Fibroblast of the aortic adventitia (primary cell): ENCODE measurements around the gene TLX1. TPM values are rescaled to one million over a fixed set of nuclear protein-coding genes. Genes with fewer than 3 reads are reported as not detected.

Source experiments
- total RNA-seq: library from RNA; depleted of rRNA; stranded (reverse); fragments of >200 nt; gene quantifications from 2 replicates; pipeline ENCODE4 v1.2.3, GENCODE V29; 2012; ENCODE audit warnings: low replicate concordance

TLX1 gene
- total RNA-seq, 1 donor, result not detected

Other genes starting within 250 kb of the TLX1 start
- 34.8 and 62.8 TPM in 2 replicates for gene SLF2, start 218.3 kb upstream of the TLX1 start, total RNA-seq
- gene SEMA4G, start 161.8 kb upstream of the TLX1 start, total RNA-seq, result 0.25 and 0.81 TPM in 2 replicates
- 27.8 and 38.2 TPM in 2 replicates for gene MRPL43, start 143.8 kb upstream of the TLX1 start, total RNA-seq
- gene TWNK, start 143.8 kb upstream of the TLX1 start, total RNA-seq, result 4.1 and 4.8 TPM in 2 replicates
- 91.7 and 175 TPM in 2 replicates for gene LZTS2, start 131.5 kb upstream of the TLX1 start, total RNA-seq
- gene PDZD7, start 100.2 kb upstream of the TLX1 start, total RNA-seq, result 0.16 and 0.27 TPM in 2 replicates
- 56.6 and 83.2 TPM in 2 replicates for gene SFXN3, start 100.1 kb upstream of the TLX1 start, total RNA-seq
- 62.4 and 71.5 TPM in 2 replicates for gene KAZALD1, start 69.3 kb upstream of the TLX1 start, total RNA-seq
- gene LBX1, start 98.2 kb downstream of the TLX1 start, total RNA-seq, result 0.08 TPM in 1 of 2 replicates, not detected in the other
- gene BTRC, start 222.9 kb downstream of the TLX1 start, total RNA-seq, result 12.6 and 17.2 TPM in 2 replicates